Measurements from ENCODE around the gene PRDM11. TPM values are rescaled to one million over a fixed set of nuclear protein-coding genes. Genes with fewer than 3 reads are reported as not detected.

PRDM11 gene
- total RNA-seq, 1 experiment from 2014 or later = 27.4 TPM

DNA sequence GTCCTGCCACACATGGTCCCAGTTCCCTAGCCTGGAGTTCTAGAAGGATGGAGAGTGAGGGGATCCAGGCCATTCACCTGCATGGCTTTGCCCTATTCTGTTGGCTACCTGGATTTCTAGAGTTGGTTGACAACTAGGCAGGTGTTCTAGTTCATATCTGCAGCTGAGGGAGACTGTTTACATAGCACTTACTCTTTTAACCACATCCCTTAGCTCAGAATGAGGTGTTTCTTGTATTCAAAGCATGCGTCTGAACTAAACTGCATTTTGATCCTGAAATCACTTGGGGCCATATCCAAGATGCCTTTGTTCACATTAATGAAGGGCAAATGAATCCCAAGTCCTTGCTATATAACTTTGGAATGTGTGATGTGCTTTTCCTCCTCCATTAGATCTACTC is 78.8 kb downstream of the PRDM11 start:
- no peaks in the 10 kb centered on the region for H3K9me3 ChIP-seq (ENCODE audit: control insufficient read depth, insufficient read depth, low read depth, low read length)
- H3K4me3 ChIP-seq (ENCODE audit: low read depth in 2 of 2, low read length in 2 of 2) = no peak overlapping the region
- no peaks in the 10 kb centered on the region for H3K27me3 ChIP-seq (ENCODE audit: control insufficient read depth, insufficient read depth, low read length)
- DNase-seq (ENCODE audit: low read depth, low spot score) (no peak), ATAC-seq (no peak)
- POLR2A ChIA-PET = interaction anchor here (0.6 kb wide), 1 partner anchor 106 kb away, joined by 3 read pairs; no protein-coding TSS in a partner anchor
- CTCF ChIA-PET = no interaction called here
- H3K4me1 ChIP-seq (ENCODE audit: control insufficient read depth, insufficient read depth, low read length) = no peaks in the 10 kb centered on the region
- H3K27ac ChIP-seq (ENCODE audit: low read length) = no peak overlapping the region
- no peak for TF ChIP-seq POLR2AphosphoS5 (IDR thresholded peaks at IDR 0.05; ENCODE audit: low read depth, low read length)
- TF ChIP-seq TCF7L2 (IDR thresholded peaks at IDR 0.05; ENCODE audit: low read depth, low read length) = no peak
- TF ChIP-seq SIN3A (IDR thresholded peaks at IDR 0.05; ENCODE audit: borderline replicate concordance, insufficient read depth, low read depth, low read length) = no peak
- TF ChIP-seq, protein P1, sequence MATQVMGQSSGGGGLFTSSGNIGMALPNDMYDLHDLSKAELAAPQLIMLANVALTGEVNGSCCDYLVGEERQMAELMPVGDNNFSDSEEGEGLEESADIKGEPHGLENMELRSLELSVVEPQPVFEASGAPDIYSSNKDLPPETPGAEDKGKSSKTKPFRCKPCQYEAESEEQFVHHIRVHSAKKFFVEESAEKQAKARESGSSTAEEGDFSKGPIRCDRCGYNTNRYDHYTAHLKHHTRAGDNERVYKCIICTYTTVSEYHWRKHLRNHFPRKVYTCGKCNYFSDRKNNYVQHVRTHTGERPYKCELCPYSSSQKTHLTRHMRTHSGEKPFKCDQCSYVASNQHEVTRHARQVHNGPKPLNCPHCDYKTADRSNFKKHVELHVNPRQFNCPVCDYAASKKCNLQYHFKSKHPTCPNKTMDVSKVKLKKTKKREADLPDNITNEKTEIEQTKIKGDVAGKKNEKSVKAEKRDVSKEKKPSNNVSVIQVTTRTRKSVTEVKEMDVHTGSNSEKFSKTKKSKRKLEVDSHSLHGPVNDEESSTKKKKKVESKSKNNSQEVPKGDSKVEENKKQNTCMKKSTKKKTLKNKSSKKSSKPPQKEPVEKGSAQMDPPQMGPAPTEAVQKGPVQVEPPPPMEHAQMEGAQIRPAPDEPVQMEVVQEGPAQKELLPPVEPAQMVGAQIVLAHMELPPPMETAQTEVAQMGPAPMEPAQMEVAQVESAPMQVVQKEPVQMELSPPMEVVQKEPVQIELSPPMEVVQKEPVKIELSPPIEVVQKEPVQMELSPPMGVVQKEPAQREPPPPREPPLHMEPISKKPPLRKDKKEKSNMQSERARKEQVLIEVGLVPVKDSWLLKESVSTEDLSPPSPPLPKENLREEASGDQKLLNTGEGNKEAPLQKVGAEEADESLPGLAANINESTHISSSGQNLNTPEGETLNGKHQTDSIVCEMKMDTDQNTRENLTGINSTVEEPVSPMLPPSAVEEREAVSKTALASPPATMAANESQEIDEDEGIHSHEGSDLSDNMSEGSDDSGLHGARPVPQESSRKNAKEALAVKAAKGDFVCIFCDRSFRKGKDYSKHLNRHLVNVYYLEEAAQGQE (IDR thresholded peaks at IDR 0.05; ENCODE audit: insufficient read depth in 1 of 2, low read depth in 2 of 2, low read length in 1 of 2) = no peak
- no peak for TF ChIP-seq CTCF (IDR thresholded peaks at IDR 0.05)
- intact Hi-C loops (cut with micrococcal nuclease; ENCODE audit: unreplicated experiment) (no loop called here), in situ Hi-C loops (cut with HindIII; ENCODE audit: low pct_unique_long_range_greater_than_20kb, low sequenced_read_pairs) (no loop called here)
- H3K36me3 ChIP-seq (ENCODE audit: control insufficient read depth, insufficient read depth, low read length) = no peaks in the 10 kb centered on the region
- BruUV-seq (replicated peaks) = no TSS peak

DNA sequence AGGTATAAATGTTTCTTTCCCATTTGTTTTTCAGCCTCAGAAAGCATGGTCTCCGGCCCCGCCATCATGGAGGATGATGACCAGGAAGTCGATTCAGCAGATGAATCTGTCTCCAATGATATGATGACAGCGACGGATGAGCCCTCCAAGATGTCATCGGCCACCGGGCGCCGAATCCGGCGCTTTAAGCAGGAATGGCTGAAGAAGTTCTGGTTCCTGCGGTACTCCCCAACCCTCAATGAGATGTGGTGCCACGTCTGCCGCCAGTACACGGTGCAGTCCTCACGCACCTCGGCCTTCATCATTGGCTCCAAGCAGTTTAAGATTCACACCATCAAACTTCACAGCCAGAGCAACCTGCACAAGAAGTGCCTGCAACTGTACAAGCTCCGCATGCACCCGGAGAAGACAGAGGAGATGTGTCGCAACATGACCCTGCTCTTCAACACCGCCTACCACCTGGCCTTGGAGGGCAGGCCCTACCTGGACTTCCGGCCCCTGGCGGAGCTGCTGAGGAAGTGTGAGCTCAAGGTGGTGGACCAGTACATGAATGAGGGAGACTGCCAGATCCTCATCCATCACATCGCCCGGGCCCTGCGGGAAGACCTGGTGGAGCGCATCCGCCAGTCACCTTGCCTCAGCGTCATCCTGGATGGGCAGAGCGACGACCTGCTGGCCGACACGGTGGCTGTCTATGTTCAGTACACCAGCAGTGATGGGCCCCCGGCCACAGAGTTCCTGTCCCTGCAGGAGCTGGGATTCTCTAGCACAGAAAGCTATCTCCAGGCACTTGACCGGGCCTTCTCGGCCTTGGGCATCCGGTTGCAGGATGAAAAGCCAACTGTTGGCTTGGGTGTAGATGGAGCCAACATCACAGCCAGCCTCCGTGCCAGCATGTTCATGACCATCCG is 79.8 kb downstream of the PRDM11 start:
- no peak overlapping the region for H3K27ac ChIP-seq (ENCODE audit: low read length)
- ATAC-seq (no peak), DNase-seq (ENCODE audit: low read depth, low spot score) (no peak)
- ChIA-PET POLR2A (no interaction called here), CTCF (no interaction called here)
- no TSS peak for BruUV-seq (replicated peaks)
- no peaks in the 10 kb centered on the region for H3K36me3 ChIP-seq (ENCODE audit: control insufficient read depth, insufficient read depth, low read length)
- in situ Hi-C loops (cut with HindIII; ENCODE audit: low pct_unique_long_range_greater_than_20kb, low sequenced_read_pairs) = no loop called here
- no peaks in the 10 kb centered on the region for H3K4me1 ChIP-seq (ENCODE audit: control insufficient read depth, insufficient read depth, low read length)
- intact Hi-C loops (cut with micrococcal nuclease; ENCODE audit: unreplicated experiment) = no loop called here
- H3K27me3 ChIP-seq (ENCODE audit: control insufficient read depth, insufficient read depth, low read length) = no peaks in the 10 kb centered on the region
- no peaks in the 10 kb centered on the region for H3K9me3 ChIP-seq (ENCODE audit: control insufficient read depth, insufficient read depth, low read depth, low read length)
- TF ChIP-seq SIN3A (IDR thresholded peaks at IDR 0.05; ENCODE audit: borderline replicate concordance, insufficient read depth, low read depth, low read length) = no peak
- TF ChIP-seq, protein P1 (IDR thresholded peaks at IDR 0.05; ENCODE audit: insufficient read depth in 1 of 2, low read depth in 2 of 2, low read length in 1 of 2) = no peak
- TF ChIP-seq POLR2AphosphoS5 (IDR thresholded peaks at IDR 0.05; ENCODE audit: low read depth, low read length) = no peak
- TF ChIP-seq CTCF (IDR thresholded peaks at IDR 0.05) = no peak
- no peak for TF ChIP-seq TCF7L2 (IDR thresholded peaks at IDR 0.05; ENCODE audit: low read depth, low read length)
- no peak overlapping the region for H3K4me3 ChIP-seq (ENCODE audit: low read depth in 2 of 2, low read length in 2 of 2)
